Heart right ventricle (tissue), 16 donors: ENCODE data around the gene KCTD10. TPM values are rescaled to one million over a fixed set of nuclear protein-coding genes. Genes with fewer than 3 reads are reported as not detected.

Experiments
- ATAC-seq, 8 donors: fragments of 200-7000 bp; cut with Tn5 transposase; one replicate each; pipeline ENCODE4 v1.9.1; 2020; ENCODE audit warnings: mild to moderate bottlenecking in 8 of 8, moderate library complexity in 8 of 8, moderate number of reproducible peaks in 1 of 8
- DNase-seq, 2 donors: peaks; one replicate each; pipeline ENCODE4 v3.0.0-alpha.2; 2020
- H3K27ac ChIP-seq, 10 donors: fragments of 200-600 bp; sonication (generic) in 2 of 10; one replicate each; pipeline versions ENCODE4 v1.5.0 to v1.8.0; 2020 to 2022; ENCODE audit warnings: mild to moderate bottlenecking in 3 of 10
- H3K27me3 ChIP-seq, 7 donors: fragments of 200-600 bp; one replicate each; pipeline ENCODE4 v1.8.0; 2021 to 2022; ENCODE audit warnings: mild to moderate bottlenecking in 2 of 7
- H3K36me3 ChIP-seq, 9 donors: fragments of 200-600 bp; sonication (generic) in 1 of 9; one replicate each; pipeline versions ENCODE4 v1.5.0 to v1.8.0; 2020 to 2022; ENCODE audit warnings: mild to moderate bottlenecking in 2 of 9
- H3K4me1 ChIP-seq, 9 donors: fragments of 200-600 bp; sonication (generic) in 1 of 9; one replicate each; pipeline versions ENCODE4 v1.5.0 to v1.8.0; 2020 to 2022; ENCODE audit warnings: mild to moderate bottlenecking in 4 of 9
- H3K4me3 ChIP-seq, 10 donors: fragments of 200-600 bp; sonication (generic) in 2 of 10; one replicate each; pipeline versions ENCODE4 v1.5.0 to v1.8.0; 2020 to 2022; ENCODE audit warnings: mild to moderate bottlenecking in 7 of 10, moderate library complexity in 2 of 10
- H3K9me3 ChIP-seq, 11 donors: fragments of 200-600 bp in 10 of 11; sonication (generic) in 2 of 11; one replicate each; pipeline versions ENCODE4 v1.5.0 to v1.8.0; 2013 to 2022; ENCODE audit warnings: mild to moderate bottlenecking in 2 of 11, control low read depth in 1 of 11, moderate library complexity in 1 of 11
- CTCF ChIP-seq, 9 donors: fragments of 200-600 bp; sonication (generic) in 2 of 9; IDR thresholded peaks; one replicate each; pipeline versions ENCODE4 v1.5.0 to v1.8.0; 2021 to 2022; ENCODE audit warnings: antibody characterized with exemption in 9 of 9, mild to moderate bottlenecking in 5 of 9, moderate library complexity in 1 of 9
- WGBS, 2 donors: extraction: QIAGEN DNeasy Blood & Tissue Kit; methylation state at CpG; one replicate each; pipeline ENCODE4 v1.1.7; 2013; ENCODE audit warnings: inconsistent platforms in 1 of 2; 5-methylcytosine and 5-hydroxymethylcytosine counted together
- intact Hi-C, 10 donors: fragments of 100-400 bp; cut with DNase I; formaldehyde crosslinking; loops; one replicate each; pipeline versions ENCODE4 v1.11.1 to v1.14.2; 2022
- polyA plus RNA-seq, 2 donors: library from polyadenylated mRNA; stranded (reverse); fragments of 200-250 nt; gene quantifications; one replicate each; pipeline ENCODE4 v1.2.3, GENCODE V29; 2013
- total RNA-seq, 10 donors: library from RNA; stranded (reverse); fragmentation: NEBNext Ultra II Directional in 3 of 10; extraction: Animal tissue kit (Norgen Biotek cat#: 25700) in 3 of 10; gene quantifications; one replicate each; pipeline versions ENCODE4 v1.2.1 to v1.2.4, GENCODE V29; 2021 to 2023
- donor health status: Arrhythmogenic right ventricular cardiomyopathy.
- donor health status: ischemic (EF 13 %, LVEDD 7.1; RV severe dilation, severe dysfunction).
- donor health status: healthy with polysubstance abuse.
- donor health status: DM: no; HTN: yes; CAD: no.
- donor health status: DM: no; HTN: no; CAD: no.
- donor health status: ischemic (EF 25% LVEDD 6.9; RV normal size, moderate dysfunction).
- donor health status: ischemic (EF 25% LVEDD 5.7; RV mildly dilated, moderate dysfunction).
- donor health status: healthy.
- donor health status: DM: yes; HTN: yes; CAD: no.
- donor health status: Ischemic cardiomyopathy.
- donor health status: ischemic (EF 35%, LVEDD 5.7; RV mildly dilated, moderate dysfunction).
- donor health status: nonischemic (EF 11% LVEDD 7.7; RV severe dilation, severe dysfunction).
- donor health status: DM: yes; HTN: yes; CAD: no.
- donor health status: PGD.
- donor health status: ischemic (EF 29% LVEDD 5.4; RV normal size, mild dysfunction).
- donor health status: nonischemic (EF 23%, LVEDD 6.1; RV moderate dilation, normal function).

KCTD10 gene
- total and polyA plus RNA-seq, 12 donors = 13.6 to 64.9 (median 31.9) TPM

GRCh38 chr12:109483346-109483745 is 6.2 kb upstream of the KCTD10 start:
- intact Hi-C loops = no loop called here
- H3K9me3 ChIP-seq = no peaks in the 10 kb centered on the region

GRCh38 chr12:109482894-109483293 is 5.8 kb upstream of the KCTD10 start:
- no peak for TF ChIP-seq CTCF (IDR thresholded peaks at IDR 0.05)
- Histone ChIP-seq H3K27me3 (no peaks in the 10 kb centered on the region), H3K4me1 (peaks cover 4 to 20% (median 18%) of the 10 kb centered on the region in 9 donors), H3K9me3 (no peaks in the 10 kb centered on the region), H3K4me3 (no peak overlapping the region), H3K27ac (no peak overlapping the region), H3K36me3 (peaks cover 6 to 63% (median 39%) of the 10 kb centered on the region in 9 donors)
- intact Hi-C loops = no loop called here
- DNase-seq (no peak), ATAC-seq (no peak)
- 82% methylated on average over 2 of the region's 2 CpGs for WGBS, 2 donors

More at GRCh38 chr12:109483346-109483745, 6.2 kb upstream of the KCTD10 start:
- peaks cover 2 to 18% (median 13%) of the 10 kb centered on the region in 9 donors for H3K4me1 ChIP-seq
- H3K27ac ChIP-seq = no peak overlapping the region
- H3K27me3 ChIP-seq = no peaks in the 10 kb centered on the region
- peaks cover 6 to 68% (median 44%) of the 10 kb centered on the region in 9 donors for H3K36me3 ChIP-seq
- ATAC-seq = no peak
- WGBS, 2 donors = 87 to 91% methylated on average over 11 of the region's 11 CpGs
- TF ChIP-seq CTCF (IDR thresholded peaks at IDR 0.05) = no peak
- H3K4me3 ChIP-seq = no peak overlapping the region
- DNase-seq = no peak

GRCh38 chr12:109482491-109482890 is 5.4 kb upstream of the KCTD10 start:
- H3K4me3 ChIP-seq = no peak overlapping the region
- 91% methylated on average over 2 of the region's 2 CpGs for WGBS, 2 donors
- H3K36me3 ChIP-seq = peaks cover 6 to 59% (median 35%) of the 10 kb centered on the region in 9 donors
- H3K4me1 ChIP-seq = peaks cover 4 to 20% (median 19%) of the 10 kb centered on the region in 9 donors
- TF ChIP-seq CTCF (IDR thresholded peaks at IDR 0.05) = no peak
- DNase-seq (no peak), ATAC-seq (no peak)
- no peak overlapping the region for H3K27ac ChIP-seq
- intact Hi-C loops = no loop called here
- no peaks in the 10 kb centered on the region for H3K27me3 ChIP-seq
- no peaks in the 10 kb centered on the region for H3K9me3 ChIP-seq

GRCh38 chr12:109481863-109482262 is 4.8 kb upstream of the KCTD10 start:
- Histone ChIP-seq H3K27ac (no peak overlapping the region), H3K4me1 (peaks cover 4 to 20% (median 19%) of the 10 kb centered on the region in 9 donors), H3K27me3 (no peaks in the 10 kb centered on the region), H3K4me3 (no peak overlapping the region), H3K36me3 (peaks cover 6 to 53% (median 29%) of the 10 kb centered on the region in 9 donors), H3K9me3 (no peaks in the 10 kb centered on the region)
- intact Hi-C loops = no loop called here
- DNase-seq = no peak
- ATAC-seq = no peak
- TF ChIP-seq CTCF (IDR thresholded peaks at IDR 0.05) = no peak
- 94 to 97% methylated on average over 1 of the region's 1 CpG for WGBS, 2 donors
